ENCODE results near the gene MYO18A.
A peak's percentile ranks its signal among the peaks of the same experiment; 100 is the strongest.

Gene MYO18A

GRCh38 chr17:29066047-29066446 is 114.2 kb downstream of the MYO18A start:
- no peaks in the 10 kb centered on the region for H3K9me3 ChIP-seq (ENCODE audit: control insufficient read depth, insufficient read depth, low read depth, low read length)
- H3K4me1 ChIP-seq (ENCODE audit: control insufficient read depth, insufficient read depth, low read length): no peaks in the 10 kb centered on the region
- TF ChIP-seq GLIS1 (tag by site-specific recombination; IDR thresholded peaks at IDR 0.05): 0 out of 2 replicates have a peak, but pooled peaks have one; percentile 20
- TF ChIP-seq GLI4 (tag by site-specific recombination; IDR thresholded peaks at IDR 0.05): no peak
- no peaks in the 10 kb centered on the region for H3K36me3 ChIP-seq (ENCODE audit: control insufficient read depth in 2 of 2, insufficient read depth in 1 of 2, low read length in 2 of 2)
- ChIA-PET CTCF (interaction anchor here (0.9 kb wide), 1 partner anchor 46 kb away, joined by 6 read pairs; no protein-coding TSS in a partner anchor), POLR2A (no interaction called here)
- no peak overlapping the region for H3K27ac ChIP-seq (ENCODE audit: extremely low read depth, low read depth, low read length)
- no peak overlapping the region for H3K4me3 ChIP-seq (ENCODE audit: low read depth, low read length)

DNA sequence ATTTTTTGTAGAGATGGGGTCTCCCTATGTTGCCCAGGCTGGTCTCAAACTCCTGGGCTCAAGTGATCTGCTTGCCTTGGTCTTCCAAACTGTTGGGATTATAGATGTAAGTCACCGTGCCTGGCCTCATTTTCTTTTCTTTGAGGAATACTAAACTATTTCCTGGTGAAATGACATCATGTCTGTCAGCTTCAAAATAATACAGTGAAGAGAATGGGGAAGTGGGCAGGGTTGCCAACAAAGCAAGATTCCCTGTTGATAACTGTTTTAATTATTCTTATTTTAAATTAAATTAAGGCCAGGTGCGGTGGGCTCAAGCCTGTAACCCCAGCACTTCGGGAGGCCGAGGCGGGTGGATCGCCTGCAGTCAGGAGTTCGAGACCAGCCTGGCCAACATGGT is 116.2 kb downstream of the MYO18A start:
- Histone ChIP-seq H3K9me3 (ENCODE audit: control insufficient read depth, insufficient read depth, low read depth, low read length) (no peaks in the 10 kb centered on the region), H3K27ac (ENCODE audit: extremely low read depth, low read depth, low read length) (no peak overlapping the region), H3K36me3 (ENCODE audit: control insufficient read depth in 2 of 2, insufficient read depth in 1 of 2, low read length in 2 of 2) (no peaks in the 10 kb centered on the region), H3K4me1 (ENCODE audit: control insufficient read depth, insufficient read depth, low read length) (no peaks in the 10 kb centered on the region), H3K4me3 (ENCODE audit: low read depth, low read length) (no peak overlapping the region)
- POLR2A ChIA-PET: no interaction called here
- CTCF ChIA-PET: interaction anchor here (0.6 to 2.8 kb wide), 4 partner anchors 53 to 99 kb away, joined by 3 to 10 read pairs (median 6); no protein-coding TSS in a partner anchor
- no peak for TF ChIP-seq ZNF660 (tag by site-specific recombination; IDR thresholded peaks at IDR 0.05)
- TF ChIP-seq, protein P1, sequence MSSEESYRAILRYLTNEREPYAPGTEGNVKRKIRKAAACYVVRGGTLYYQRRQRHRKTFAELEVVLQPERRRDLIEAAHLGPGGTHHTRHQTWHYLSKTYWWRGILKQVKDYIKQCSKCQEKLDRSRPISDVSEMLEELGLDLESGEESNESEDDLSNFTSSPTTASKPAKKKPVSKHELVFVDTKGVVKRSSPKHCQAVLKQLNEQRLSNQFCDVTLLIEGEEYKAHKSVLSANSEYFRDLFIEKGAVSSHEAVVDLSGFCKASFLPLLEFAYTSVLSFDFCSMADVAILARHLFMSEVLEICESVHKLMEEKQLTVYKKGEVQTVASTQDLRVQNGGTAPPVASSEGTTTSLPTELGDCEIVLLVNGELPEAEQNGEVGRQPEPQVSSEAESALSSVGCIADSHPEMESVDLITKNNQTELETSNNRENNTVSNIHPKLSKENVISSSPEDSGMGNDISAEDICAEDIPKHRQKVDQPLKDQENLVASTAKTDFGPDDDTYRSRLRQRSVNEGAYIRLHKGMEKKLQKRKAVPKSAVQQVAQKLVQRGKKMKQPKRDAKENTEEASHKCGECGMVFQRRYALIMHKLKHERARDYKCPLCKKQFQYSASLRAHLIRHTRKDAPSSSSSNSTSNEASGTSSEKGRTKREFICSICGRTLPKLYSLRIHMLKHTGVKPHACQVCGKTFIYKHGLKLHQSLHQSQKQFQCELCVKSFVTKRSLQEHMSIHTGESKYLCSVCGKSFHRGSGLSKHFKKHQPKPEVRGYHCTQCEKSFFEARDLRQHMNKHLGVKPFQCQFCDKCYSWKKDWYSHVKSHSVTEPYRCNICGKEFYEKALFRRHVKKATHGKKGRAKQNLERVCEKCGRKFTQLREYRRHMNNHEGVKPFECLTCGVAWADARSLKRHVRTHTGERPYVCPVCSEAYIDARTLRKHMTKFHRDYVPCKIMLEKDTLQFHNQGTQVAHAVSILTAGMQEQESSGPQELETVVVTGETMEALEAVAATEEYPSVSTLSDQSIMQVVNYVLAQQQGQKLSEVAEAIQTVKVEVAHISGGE (tag by site-specific recombination; conservative IDR thresholded peaks at IDR 0.05; ENCODE audit: low read depth): no peak
- TF ChIP-seq GLI4 (tag by site-specific recombination; IDR thresholded peaks at IDR 0.05): no peak
- no peak for TF ChIP-seq ZNF221 (tag by site-specific recombination; IDR thresholded peaks at IDR 0.05; ENCODE audit: borderline replicate concordance)
- no peak for TF ChIP-seq ZBTB7A (tag by site-specific recombination; IDR thresholded peaks at IDR 0.05; ENCODE audit: low read depth)
- TF ChIP-seq ZNF843 (tag by site-specific recombination; IDR thresholded peaks at IDR 0.05): no peak
- TF ChIP-seq, protein P2, sequence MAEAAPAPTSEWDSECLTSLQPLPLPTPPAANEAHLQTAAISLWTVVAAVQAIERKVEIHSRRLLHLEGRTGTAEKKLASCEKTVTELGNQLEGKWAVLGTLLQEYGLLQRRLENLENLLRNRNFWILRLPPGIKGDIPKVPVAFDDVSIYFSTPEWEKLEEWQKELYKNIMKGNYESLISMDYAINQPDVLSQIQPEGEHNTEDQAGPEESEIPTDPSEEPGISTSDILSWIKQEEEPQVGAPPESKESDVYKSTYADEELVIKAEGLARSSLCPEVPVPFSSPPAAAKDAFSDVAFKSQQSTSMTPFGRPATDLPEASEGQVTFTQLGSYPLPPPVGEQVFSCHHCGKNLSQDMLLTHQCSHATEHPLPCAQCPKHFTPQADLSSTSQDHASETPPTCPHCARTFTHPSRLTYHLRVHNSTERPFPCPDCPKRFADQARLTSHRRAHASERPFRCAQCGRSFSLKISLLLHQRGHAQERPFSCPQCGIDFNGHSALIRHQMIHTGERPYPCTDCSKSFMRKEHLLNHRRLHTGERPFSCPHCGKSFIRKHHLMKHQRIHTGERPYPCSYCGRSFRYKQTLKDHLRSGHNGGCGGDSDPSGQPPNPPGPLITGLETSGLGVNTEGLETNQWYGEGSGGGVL (tag by site-specific recombination; IDR thresholded peaks at IDR 0.05): no peak
- no peak for TF ChIP-seq KLF17 (tag by site-specific recombination; IDR thresholded peaks at IDR 0.05)
- TF ChIP-seq ZNF239 (tag by site-specific recombination; IDR thresholded peaks at IDR 0.05): no peak
- no peak for TF ChIP-seq BCL11A (tag by site-specific recombination; IDR thresholded peaks at IDR 0.05; ENCODE audit: low read depth)
- TF ChIP-seq ZFHX2 (tag by site-specific recombination; conservative IDR thresholded peaks at IDR 0.05): no peak

DNA sequence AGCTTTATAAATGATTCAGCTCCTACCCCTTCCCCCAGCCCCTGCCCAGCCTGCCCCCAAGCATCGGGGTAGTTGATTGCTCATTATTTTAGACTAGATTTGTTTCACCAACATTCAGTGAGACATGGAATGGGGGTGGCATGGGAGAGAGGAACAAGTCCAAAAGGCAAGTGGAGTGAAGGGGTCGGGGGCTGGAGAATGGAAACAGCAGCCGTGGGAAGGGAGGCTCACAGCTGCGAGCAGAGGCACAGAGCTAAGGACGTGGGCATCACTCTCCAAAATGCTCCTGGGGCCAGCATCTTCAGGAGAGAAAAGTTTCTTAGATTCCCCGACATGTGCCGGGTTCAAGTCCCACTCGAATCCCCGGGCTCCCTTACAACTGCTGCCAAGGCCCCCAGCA is 118.0 kb downstream of the MYO18A start:
- TF ChIP-seq ZFHX2 (tag by site-specific recombination; conservative IDR thresholded peaks at IDR 0.05) (peak; percentile 55), INSM2 (tag by site-specific recombination; IDR thresholded peaks at IDR 0.05) (no peak), EGR2 (tag by site-specific recombination; IDR thresholded peaks at IDR 0.05; ENCODE audit: low read depth) (peak; percentile 75)
- Histone ChIP-seq H3K4me1 (ENCODE audit: control insufficient read depth, insufficient read depth, low read length) (no peaks in the 10 kb centered on the region), H3K36me3 (ENCODE audit: control insufficient read depth in 2 of 2, insufficient read depth in 1 of 2, low read length in 2 of 2) (no peaks in the 10 kb centered on the region), H3K27ac (ENCODE audit: extremely low read depth, low read depth, low read length) (no peak overlapping the region), H3K9me3 (ENCODE audit: control insufficient read depth, insufficient read depth, low read depth, low read length) (no peaks in the 10 kb centered on the region), H3K4me3 (ENCODE audit: low read depth, low read length) (no peak overlapping the region)
- POLR2A ChIA-PET: interaction anchor here (1.7 kb wide), 1 partner anchor 14 kb away, joined by 4 read pairs; no protein-coding TSS in a partner anchor
- CTCF ChIA-PET: interaction anchor here (0.7 to 1.5 kb wide), 5 partner anchors 52 to 293 kb away, joined by 3 to 8 read pairs (median 4); no protein-coding TSS in a partner anchor

Data from HEK293 (cell line).